Ascending aorta (tissue), 2 donors: Measurements from ENCODE around the gene ARHGEF25. TPM values are rescaled to one million over a fixed set of nuclear protein-coding genes. Genes with fewer than 3 reads are reported as not detected.
A peak's percentile ranks its signal among the peaks of the same experiment; 100 is the strongest.

Source experiments
- DNase-seq, 2 donors: peaks; one replicate each; pipeline ENCODE4 v3.0.0-alpha.2; 2019; ENCODE audit warnings: low spot score in 2 of 2
- H3K27ac ChIP-seq, 2 donors: fragments of 200-600 bp; sonication (generic); one replicate each; pipeline ENCODE4 v1.5.1; 2016 to 2017; ENCODE audit warnings: mild to moderate bottlenecking in 1 of 2
- H3K27me3 ChIP-seq: fragments of 200-600 bp; sonication (generic); one replicate; pipeline ENCODE4 v1.5.1; 2017
- H3K36me3 ChIP-seq, 2 donors: fragments of 200-600 bp; sonication (generic); one replicate each; pipeline ENCODE4 v1.5.1; 2016
- H3K4me1 ChIP-seq, 2 donors: fragments of 200-600 bp; sonication (generic); one replicate each; pipeline ENCODE4 v1.5.1; 2016 to 2017; ENCODE audit warnings: mild to moderate bottlenecking in 1 of 2
- H3K4me3 ChIP-seq, 2 donors: fragments of 200-600 bp; sonication (generic); one replicate each; pipeline ENCODE4 v1.5.1; 2016 to 2017; ENCODE audit warnings: mild to moderate bottlenecking in 1 of 2
- H3K9me3 ChIP-seq, 2 donors: fragments of 200-600 bp; sonication (generic); one replicate each; pipeline ENCODE4 v1.5.1; 2016
- intact Hi-C: fragments of 100-400 bp; cut with DNase I; formaldehyde crosslinking; loops from one replicate; pipeline ENCODE4 v1.15.1; 2023
- total RNA-seq: library from RNA; depleted of rRNA; stranded (reverse); fragments of >200 nt; gene quantifications from one replicate; pipeline ENCODE4 v1.1.0, GENCODE V29; 2016
- TF ChIP-seq, protein P1 (sequence below), 3 experiments: fragments of 200-600 bp in 2 of 3; fragments of 450-650 bp in 1 of 3; sonication (generic) in 2 of 3; IDR thresholded peaks; one replicate each; pipeline ENCODE4 v1.5.1; 2016 to 2019; ENCODE audit warnings: antibody characterized with exemption in 3 of 3, mild to moderate bottlenecking in 1 of 3, moderate library complexity in 1 of 3

ARHGEF25 gene
- total RNA-seq, 1 donor from 2014 or later = 47.8 TPM

DNA sequence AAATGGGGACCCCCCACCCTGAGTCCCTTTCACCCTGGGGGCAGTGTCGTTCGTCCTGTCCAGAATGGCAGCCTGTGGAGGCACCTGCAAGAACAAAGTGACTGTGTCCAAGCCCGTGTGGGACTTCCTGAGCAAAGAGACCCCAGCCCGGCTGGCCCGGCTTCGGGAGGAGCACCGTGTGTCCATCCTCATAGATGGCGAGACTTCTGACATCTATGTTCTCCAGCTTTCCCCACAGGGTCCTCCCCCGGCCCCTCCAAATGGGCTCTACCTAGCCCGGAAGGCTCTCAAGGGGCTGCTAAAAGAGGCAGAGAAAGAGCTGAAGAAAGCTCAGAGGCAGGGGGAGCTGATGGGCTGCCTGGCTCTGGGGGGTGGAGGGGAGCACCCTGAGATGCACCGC is 4.4 kb upstream of the ARHGEF25 start:
- no peaks in the 10 kb centered on the region for H3K27me3 ChIP-seq
- H3K9me3 ChIP-seq = no peaks in the 10 kb centered on the region
- H3K4me3 ChIP-seq = no peak overlapping the region
- H3K36me3 ChIP-seq = peaks cover 3 to 13% of the 10 kb centered on the region in 2 donors
- intact Hi-C loops = no loop called here
- H3K27ac ChIP-seq = no peak overlapping the region
- TF ChIP-seq, protein P1, sequence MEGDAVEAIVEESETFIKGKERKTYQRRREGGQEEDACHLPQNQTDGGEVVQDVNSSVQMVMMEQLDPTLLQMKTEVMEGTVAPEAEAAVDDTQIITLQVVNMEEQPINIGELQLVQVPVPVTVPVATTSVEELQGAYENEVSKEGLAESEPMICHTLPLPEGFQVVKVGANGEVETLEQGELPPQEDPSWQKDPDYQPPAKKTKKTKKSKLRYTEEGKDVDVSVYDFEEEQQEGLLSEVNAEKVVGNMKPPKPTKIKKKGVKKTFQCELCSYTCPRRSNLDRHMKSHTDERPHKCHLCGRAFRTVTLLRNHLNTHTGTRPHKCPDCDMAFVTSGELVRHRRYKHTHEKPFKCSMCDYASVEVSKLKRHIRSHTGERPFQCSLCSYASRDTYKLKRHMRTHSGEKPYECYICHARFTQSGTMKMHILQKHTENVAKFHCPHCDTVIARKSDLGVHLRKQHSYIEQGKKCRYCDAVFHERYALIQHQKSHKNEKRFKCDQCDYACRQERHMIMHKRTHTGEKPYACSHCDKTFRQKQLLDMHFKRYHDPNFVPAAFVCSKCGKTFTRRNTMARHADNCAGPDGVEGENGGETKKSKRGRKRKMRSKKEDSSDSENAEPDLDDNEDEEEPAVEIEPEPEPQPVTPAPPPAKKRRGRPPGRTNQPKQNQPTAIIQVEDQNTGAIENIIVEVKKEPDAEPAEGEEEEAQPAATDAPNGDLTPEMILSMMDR (IDR thresholded peaks at IDR 0.05) = no peak
- peaks cover 0 to 29% of the 10 kb centered on the region in 2 donors for H3K4me1 ChIP-seq
- DNase-seq = no peak

DNA sequence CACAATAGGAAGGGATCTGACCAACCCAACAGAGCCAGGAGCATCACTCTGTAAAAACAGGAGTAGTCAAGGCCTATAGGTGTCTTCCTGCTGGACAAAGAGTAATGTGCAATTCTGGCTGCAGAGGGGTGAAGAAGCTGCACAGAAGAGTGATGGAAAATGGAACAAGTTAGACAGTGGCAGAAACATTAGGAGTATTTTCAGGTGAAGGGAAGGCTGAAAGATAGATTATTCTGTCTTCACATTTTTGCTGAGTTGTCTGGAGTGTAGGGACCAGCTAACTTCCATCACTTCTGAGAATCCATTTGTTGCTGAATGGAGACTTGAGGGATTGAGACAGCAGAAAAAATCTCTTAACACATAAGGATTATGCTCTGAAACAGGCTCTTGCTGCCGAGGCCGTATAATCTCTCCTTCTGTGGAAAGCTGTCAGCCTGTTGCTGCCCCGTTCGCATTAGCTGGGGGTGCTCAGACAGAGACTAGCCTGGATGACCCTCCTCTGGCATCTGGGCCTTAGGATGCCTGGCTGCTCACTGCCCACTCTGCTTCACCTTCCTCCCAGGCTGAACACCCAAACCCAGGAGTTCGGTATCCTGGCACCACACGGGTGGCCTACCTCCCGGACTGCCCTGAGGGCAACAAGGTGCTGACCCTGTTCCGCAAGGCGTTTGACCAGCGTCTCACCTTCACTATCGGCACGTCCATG is 3.1 kb upstream of the ARHGEF25 start:
- Histone ChIP-seq H3K27ac (peak overlapping the region in 1 of 2 donors; percentile 32), H3K9me3 (no peaks in the 10 kb centered on the region), H3K4me1 (peaks cover 6 to 42% of the 10 kb centered on the region in 2 donors), H3K27me3 (no peaks in the 10 kb centered on the region), H3K4me3 (no peak overlapping the region), H3K36me3 (peaks cover 0 to 10% of the 10 kb centered on the region in 2 donors)
- intact Hi-C loops = no loop called here
- DNase-seq = no peak
- TF ChIP-seq, protein P1 (IDR thresholded peaks at IDR 0.05) = no peak

DNA sequence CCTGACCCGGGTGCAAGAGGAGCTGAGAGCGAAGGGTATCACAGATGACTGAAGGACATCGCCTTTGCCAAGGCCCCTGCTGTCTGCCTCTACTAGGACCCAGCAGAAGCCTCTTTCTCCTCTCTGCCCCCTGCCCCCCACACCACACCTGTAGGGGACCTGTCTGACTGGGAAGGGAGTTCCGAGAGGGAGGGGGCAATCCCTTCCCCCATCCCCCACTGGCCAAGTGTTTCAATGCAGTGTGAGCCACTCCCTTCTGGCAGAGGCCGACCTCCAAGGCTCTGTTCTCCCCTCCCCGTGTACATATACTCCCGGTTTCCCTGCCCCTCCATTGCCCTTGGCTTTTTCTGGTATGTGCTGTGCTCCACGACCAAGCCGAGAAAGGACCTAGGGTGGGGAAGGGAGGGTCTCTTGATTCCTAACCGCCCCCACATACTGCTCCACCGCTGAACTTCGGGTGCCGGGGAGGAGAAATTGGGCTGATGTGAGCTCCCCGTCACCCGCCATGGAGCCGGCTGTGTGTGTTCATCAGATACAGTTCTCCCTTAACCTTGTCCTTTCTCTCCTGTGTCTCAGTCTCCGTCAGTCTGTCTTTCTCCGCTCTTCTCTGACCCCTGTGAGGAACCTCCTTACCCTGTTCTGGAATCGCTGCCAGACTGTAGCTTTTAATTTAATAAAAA is 2.0 kb upstream of the ARHGEF25 start:
- DNase-seq = no peak
- peaks cover 6 to 45% of the 10 kb centered on the region in 2 donors for H3K4me1 ChIP-seq
- peak overlapping the region; percentile 70 to 88 for H3K4me3 ChIP-seq
- peaks cover 0 to 19% of the 10 kb centered on the region in 2 donors for H3K36me3 ChIP-seq
- H3K9me3 ChIP-seq = no peaks in the 10 kb centered on the region
- TF ChIP-seq, protein P1 (IDR thresholded peaks at IDR 0.05) = no peak
- peak overlapping the region; percentile 87 to 97 for H3K27ac ChIP-seq
- intact Hi-C loops = no loop called here
- H3K27me3 ChIP-seq = no peaks in the 10 kb centered on the region

DNA sequence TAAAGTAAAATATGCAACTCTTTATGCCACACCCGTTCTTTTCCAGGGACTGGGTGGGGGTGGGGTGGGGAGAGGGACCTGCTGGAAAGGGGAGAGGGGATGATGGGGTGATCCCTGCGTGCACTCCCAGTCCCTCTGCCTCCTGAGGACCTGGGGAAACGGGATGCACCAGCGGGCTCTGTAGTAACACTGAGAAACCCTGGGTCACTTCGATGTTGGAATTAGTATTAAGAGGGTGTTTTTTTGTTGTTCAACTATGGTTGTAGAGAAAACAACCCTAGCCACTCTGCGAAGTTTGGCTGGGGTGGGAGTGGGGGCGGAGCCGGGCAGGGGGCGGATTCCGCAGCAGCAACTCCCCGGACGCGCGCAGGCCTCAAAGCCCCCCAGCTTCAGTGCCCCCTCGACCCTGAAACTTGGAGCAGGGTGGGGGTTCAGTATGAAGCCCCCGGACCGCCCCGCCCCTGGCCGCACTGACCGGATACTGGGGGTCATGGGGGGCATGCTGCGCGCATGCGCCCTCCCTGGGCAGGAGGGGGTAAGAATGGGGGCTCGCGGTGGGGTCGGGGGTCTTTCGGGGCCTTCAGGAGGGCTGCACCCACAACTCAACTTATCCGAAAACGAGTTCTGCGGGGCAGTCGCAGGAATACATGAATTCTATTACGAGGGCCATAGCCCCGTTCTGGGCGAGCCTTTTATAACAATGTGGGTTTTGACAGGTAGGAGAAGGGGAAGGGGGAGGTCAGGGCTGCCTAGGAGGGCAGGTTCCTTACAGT is 1.3 kb upstream of the ARHGEF25 start:
- intact Hi-C loops = loop anchor here (2.0 to 5.0 kb wide), 2 partner anchors 19 to 82 kb away; partner anchors contain the start of genes OS9 and PIP4K2C
- Histone ChIP-seq H3K36me3 (peaks cover 6 to 26% of the 10 kb centered on the region in 2 donors), H3K4me3 (peak overlapping the region; percentile 70 to 88), H3K27ac (peak overlapping the region; percentile 87 to 97), H3K4me1 (peaks cover 6 to 45% of the 10 kb centered on the region in 2 donors), H3K27me3 (no peaks in the 10 kb centered on the region), H3K9me3 (no peaks in the 10 kb centered on the region)
- TF ChIP-seq, protein P1 (IDR thresholded peaks at IDR 0.05) = no peak
- no peak for DNase-seq

DNA sequence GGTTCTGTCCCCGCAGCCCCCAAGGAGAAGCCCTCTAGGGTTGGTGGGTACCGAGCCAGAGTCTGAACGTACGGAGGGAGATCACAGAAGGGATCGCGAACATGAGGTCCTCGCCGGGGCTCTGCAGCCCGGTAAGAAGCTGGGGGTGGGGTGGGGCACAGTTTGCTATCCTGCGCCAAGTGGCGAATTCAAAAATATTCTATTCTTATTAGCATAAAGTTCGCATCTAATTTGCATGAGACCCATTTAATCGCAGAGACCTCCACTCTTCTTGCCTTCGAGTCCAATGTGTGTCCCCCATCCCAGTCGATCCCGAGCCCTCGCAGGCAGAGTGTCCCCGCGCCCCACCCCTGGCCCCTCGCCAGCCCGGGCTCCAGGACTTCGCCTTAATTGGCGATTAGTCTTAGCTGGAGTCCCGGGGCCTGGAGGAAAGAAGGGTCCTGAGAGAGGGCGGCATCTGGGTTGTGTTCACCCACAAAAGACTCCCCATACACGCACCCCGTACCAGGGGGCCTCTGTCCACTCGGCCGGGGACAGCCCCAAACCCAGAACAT is 604 bp upstream of the ARHGEF25 start:
- intact Hi-C loops = loop anchor here (2.0 to 5.0 kb wide), 2 partner anchors 20 to 82 kb away; partner anchors contain the start of genes OS9 and PIP4K2C
- Histone ChIP-seq H3K27me3 (no peaks in the 10 kb centered on the region), H3K9me3 (no peaks in the 10 kb centered on the region), H3K27ac (peak overlapping the region; percentile 87 to 97), H3K4me3 (peak overlapping the region; percentile 70 to 88), H3K36me3 (peaks cover 13 to 33% of the 10 kb centered on the region in 2 donors), H3K4me1 (peaks cover 6 to 41% of the 10 kb centered on the region in 2 donors)
- peak in 1 of 2 donors; percentile 83 for DNase-seq
- TF ChIP-seq, protein P1 (IDR thresholded peaks at IDR 0.05) = no peak
